ENCODE results near the gene HDAC9. TPM values are rescaled to one million over a fixed set of nuclear protein-coding genes. Genes with fewer than 3 reads are reported as not detected.

Gene HDAC9
- total RNA-seq, 4 donors from 2014 or later = 63.0 to 130 (median 107) TPM

DNA sequence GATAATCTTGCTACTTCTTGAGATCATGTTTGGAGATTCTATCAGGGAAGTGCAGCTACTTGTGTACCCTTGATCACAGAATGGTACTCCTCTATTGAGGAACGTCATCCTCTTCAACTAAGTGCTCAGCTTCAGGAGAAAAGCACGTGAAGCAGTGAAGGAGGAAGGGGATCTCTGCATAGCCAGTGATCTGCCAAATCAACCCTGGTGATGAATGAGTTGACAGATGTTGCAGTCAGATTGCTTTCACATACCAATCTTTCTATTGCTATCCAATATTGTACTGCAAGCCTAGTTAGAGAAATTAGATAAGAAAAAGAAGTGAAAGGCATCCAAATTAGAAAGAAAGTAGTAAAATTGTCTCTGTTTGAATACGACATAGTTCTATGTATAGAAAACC, 312.5 kb downstream of the HDAC9 start:
- intact Hi-C loops (cut with DNase I) = no loop called here
- Histone ChIP-seq H3K4me3 (no peak overlapping the region), H3K27me3 (no peaks in the 10 kb centered on the region), H3K27ac (replicated peaks in 1 of 4) (no peak overlapping the region), H3K9me3 (peaks cover 0 to 11% (median 6%) of the 10 kb centered on the region in 4 donors), H3K36me3 (no peaks in the 10 kb centered on the region), H3K4me1 (no peaks in the 10 kb centered on the region)
- WGBS = 89% methylated on average over 3 of the region's 3 CpGs
- DNase-seq (ENCODE audit: extremely low spot score) = no peak
- TF ChIP-seq POLR2AphosphoS5 (IDR thresholded peaks at IDR 0.05) (no peak), EP300 (IDR thresholded peaks at IDR 0.05) (no peak), POLR2A (IDR thresholded peaks at IDR 0.05; ENCODE audit: low read depth) (no peak)
- TF ChIP-seq, protein P1, sequence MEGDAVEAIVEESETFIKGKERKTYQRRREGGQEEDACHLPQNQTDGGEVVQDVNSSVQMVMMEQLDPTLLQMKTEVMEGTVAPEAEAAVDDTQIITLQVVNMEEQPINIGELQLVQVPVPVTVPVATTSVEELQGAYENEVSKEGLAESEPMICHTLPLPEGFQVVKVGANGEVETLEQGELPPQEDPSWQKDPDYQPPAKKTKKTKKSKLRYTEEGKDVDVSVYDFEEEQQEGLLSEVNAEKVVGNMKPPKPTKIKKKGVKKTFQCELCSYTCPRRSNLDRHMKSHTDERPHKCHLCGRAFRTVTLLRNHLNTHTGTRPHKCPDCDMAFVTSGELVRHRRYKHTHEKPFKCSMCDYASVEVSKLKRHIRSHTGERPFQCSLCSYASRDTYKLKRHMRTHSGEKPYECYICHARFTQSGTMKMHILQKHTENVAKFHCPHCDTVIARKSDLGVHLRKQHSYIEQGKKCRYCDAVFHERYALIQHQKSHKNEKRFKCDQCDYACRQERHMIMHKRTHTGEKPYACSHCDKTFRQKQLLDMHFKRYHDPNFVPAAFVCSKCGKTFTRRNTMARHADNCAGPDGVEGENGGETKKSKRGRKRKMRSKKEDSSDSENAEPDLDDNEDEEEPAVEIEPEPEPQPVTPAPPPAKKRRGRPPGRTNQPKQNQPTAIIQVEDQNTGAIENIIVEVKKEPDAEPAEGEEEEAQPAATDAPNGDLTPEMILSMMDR (IDR thresholded peaks at IDR 0.05) = no peak

DNA sequence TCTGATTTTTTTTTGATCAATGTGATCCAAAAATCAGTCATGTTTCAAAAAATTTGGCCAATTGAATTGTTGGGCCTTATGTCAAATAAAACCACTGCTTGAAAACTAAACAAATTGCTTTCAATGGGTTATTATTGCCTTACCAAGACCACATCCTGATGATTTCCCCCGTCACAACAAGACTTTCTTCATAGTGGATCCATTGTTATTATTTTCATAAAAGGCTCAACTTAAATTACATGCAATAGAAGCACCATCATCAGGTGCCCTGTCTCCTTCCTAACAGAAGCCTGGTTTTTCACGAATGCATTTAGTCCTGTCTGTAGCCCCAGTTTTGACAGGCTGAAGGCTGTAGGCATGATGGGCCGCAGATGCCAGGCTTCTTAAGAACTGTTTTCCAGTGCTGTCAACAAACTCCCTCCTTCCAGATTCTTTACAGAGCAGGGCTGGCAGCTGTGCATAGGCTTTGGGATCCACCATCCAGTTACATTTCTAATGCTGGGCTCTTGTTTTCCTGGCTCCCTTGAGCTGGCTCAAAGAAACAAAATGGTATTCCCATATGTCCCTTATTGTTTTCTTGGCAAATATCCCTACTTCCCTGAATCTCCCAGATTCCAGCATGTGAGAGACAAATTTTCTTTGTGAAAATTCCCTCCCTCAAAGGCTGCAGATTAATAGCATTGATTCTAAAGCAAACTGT, 319.9 kb downstream of the HDAC9 start:
- WGBS = 69% methylated on average over 3 of the region's 3 CpGs
- peaks cover 0 to 12% (median 9%) of the 10 kb centered on the region in 4 donors for H3K9me3 ChIP-seq
- H3K36me3 ChIP-seq = no peaks in the 10 kb centered on the region
- H3K4me3 ChIP-seq = no peak overlapping the region
- DNase-seq (ENCODE audit: extremely low spot score) = no peak
- intact Hi-C loops (cut with DNase I) = no loop called here
- H3K27me3 ChIP-seq = no peaks in the 10 kb centered on the region
- no peak overlapping the region for H3K27ac ChIP-seq (replicated peaks in 1 of 4)
- H3K4me1 ChIP-seq = no peaks in the 10 kb centered on the region
- TF ChIP-seq, protein P1 (IDR thresholded peaks at IDR 0.05) = no peak
- TF ChIP-seq POLR2AphosphoS5 (IDR thresholded peaks at IDR 0.05) = no peak
- TF ChIP-seq EP300 (IDR thresholded peaks at IDR 0.05) = no peak
- no peak for TF ChIP-seq POLR2A (IDR thresholded peaks at IDR 0.05; ENCODE audit: low read depth)

DNA sequence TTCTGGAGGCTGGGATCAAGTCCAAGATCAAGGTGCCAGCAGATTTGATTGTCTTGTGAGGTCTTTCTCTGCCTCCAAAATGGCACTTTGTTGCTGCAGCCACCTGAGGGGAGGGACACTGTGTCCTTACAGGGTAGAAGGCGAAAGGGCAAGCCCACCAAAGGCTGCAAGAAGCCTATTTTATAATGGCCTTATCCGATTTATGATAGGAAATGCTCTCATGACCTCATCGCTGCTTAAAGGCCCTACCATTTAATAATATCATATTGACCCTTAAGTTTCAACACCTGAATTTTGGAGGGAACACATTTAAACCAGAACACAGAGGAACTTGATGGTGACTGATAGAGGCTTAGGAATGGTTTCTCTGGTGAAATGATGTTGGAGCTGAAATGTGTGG, 325.4 kb downstream of the HDAC9 start:
- H3K4me3 ChIP-seq = no peak overlapping the region
- H3K27me3 ChIP-seq = no peaks in the 10 kb centered on the region
- no peak for DNase-seq (ENCODE audit: extremely low spot score)
- H3K4me1 ChIP-seq = no peaks in the 10 kb centered on the region
- no peaks in the 10 kb centered on the region for H3K9me3 ChIP-seq
- 93% methylated on average over 3 of the region's 3 CpGs for WGBS
- H3K36me3 ChIP-seq = no peaks in the 10 kb centered on the region
- intact Hi-C loops (cut with DNase I) = no loop called here
- no peak overlapping the region for H3K27ac ChIP-seq (replicated peaks in 1 of 4)
- TF ChIP-seq EP300 (IDR thresholded peaks at IDR 0.05) (no peak), POLR2A (IDR thresholded peaks at IDR 0.05; ENCODE audit: low read depth) (no peak), POLR2AphosphoS5 (IDR thresholded peaks at IDR 0.05) (no peak)
- TF ChIP-seq, protein P1 (IDR thresholded peaks at IDR 0.05) = no peak

DNA sequence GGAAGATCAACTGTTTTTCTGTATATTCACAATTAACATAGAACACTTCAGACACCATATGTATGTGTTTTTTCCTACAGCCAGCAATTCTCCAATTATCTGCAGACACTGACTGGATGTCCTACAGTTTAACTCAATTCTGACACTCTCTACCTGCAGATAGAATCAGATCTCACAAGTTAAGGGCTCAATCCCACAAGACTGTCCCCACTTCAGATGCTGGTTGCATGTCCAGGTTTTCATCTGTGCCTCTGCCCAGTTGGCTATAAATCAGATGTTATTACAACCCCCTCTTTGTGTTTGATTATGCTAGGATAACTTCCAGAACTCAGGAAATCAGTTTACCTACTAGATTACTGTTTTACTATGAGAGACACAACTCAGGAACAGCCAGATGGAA, 326.0 kb downstream of the HDAC9 start:
- no peak overlapping the region for H3K4me3 ChIP-seq
- H3K4me1 ChIP-seq = no peaks in the 10 kb centered on the region
- H3K27ac ChIP-seq (replicated peaks in 1 of 4) = no peak overlapping the region
- intact Hi-C loops (cut with DNase I) = no loop called here
- TF ChIP-seq POLR2A (IDR thresholded peaks at IDR 0.05; ENCODE audit: low read depth) (no peak), EP300 (IDR thresholded peaks at IDR 0.05) (no peak), POLR2AphosphoS5 (IDR thresholded peaks at IDR 0.05) (no peak)
- TF ChIP-seq, protein P1 (IDR thresholded peaks at IDR 0.05) = no peak
- no peaks in the 10 kb centered on the region for H3K27me3 ChIP-seq
- H3K36me3 ChIP-seq = no peaks in the 10 kb centered on the region
- DNase-seq (ENCODE audit: extremely low spot score) = no peak
- no peaks in the 10 kb centered on the region for H3K9me3 ChIP-seq

DNA sequence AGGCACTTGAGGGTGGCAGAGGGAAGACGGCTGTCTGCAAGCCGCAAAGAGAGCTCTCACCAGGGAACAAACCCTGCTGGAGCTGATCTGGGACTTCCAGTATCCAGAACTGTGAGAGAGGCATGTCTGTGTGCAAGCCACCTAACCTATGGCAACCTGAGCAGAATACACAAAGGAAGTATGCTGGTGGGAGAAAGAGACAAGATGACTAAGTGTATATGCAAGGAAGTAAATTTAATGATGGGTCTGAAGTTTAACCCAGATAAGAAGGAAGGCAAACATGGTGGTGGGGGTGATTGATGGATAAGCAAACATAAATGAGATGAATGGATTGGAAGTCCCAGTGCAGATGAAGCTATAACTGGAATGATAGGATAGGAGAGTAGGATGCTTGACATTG, 328.6 kb downstream of the HDAC9 start:
- Histone ChIP-seq H3K27ac (replicated peaks in 1 of 4) (no peak overlapping the region), H3K27me3 (no peaks in the 10 kb centered on the region), H3K4me3 (no peak overlapping the region), H3K36me3 (no peaks in the 10 kb centered on the region), H3K4me1 (peaks cover 0 to 3% (median under 1%) of the 10 kb centered on the region in 4 donors), H3K9me3 (no peaks in the 10 kb centered on the region)
- DNase-seq (ENCODE audit: extremely low spot score) = no peak
- intact Hi-C loops (cut with DNase I) = no loop called here
- TF ChIP-seq EP300 (IDR thresholded peaks at IDR 0.05) = no peak
- WGBS = 95% methylated on average over 2 of the region's 2 CpGs
